ENCODE measurements around the gene RBBP6. TPM values are rescaled to one million over a fixed set of nuclear protein-coding genes. Genes with fewer than 3 reads are reported as not detected.

RBBP6 gene
- total and polyA plus RNA-seq, 9 of the 15 experiments (the other 6 are each of a cell fraction or from before 2014, with no cell fraction given) = 19.2 to 76.6 (median 42.7) TPM

GRCh38 chr16:24516900-24517669, 22.3 kb upstream of the RBBP6 start:
- H3K4me3 ChIP-seq = no peak overlapping the region
- no peaks in the 10 kb centered on the region for H3K9me3 ChIP-seq (replicated peaks; ENCODE audit: control insufficient read depth, insufficient read depth, low read depth, low read length)
- no TSS peak for BruUV-seq (replicated peaks)
- no peak overlapping the region for H3K27ac ChIP-seq (ENCODE audit: extremely low read depth, low read depth, low read length)
- H2AFZ ChIP-seq (ENCODE audit: low read depth, low read length) = no peak overlapping the region
- no peaks in the 10 kb centered on the region for H3K36me3 ChIP-seq (ENCODE audit: control insufficient read depth, insufficient read depth, low read length)
- no peaks in the 10 kb centered on the region for H3K4me1 ChIP-seq (replicated peaks in 1 of 2; ENCODE audit: control insufficient read depth in 2 of 2, insufficient read depth in 2 of 2, low read length in 2 of 2)
- in situ Hi-C loops (cut with MboI) (no loop called here), intact Hi-C loops (cut with micrococcal nuclease) (loop anchor here (1.0 to 2.0 kb wide), 3 partner anchors 172 to 708 kb away; no protein-coding TSS in a partner anchor)
- POLR2A ChIA-PET = interaction anchor here (0.7 to 1.5 kb wide), 5 partner anchors 10 to 40 kb away, joined by 3 to 5 read pairs (median 3); no protein-coding TSS in a partner anchor
- ATAC-seq (peak; percentile 95), DNase-seq (ENCODE audit: extremely low read depth in 1 of 4, low spot score in 3 of 4) (peak; percentile 68 to 89 (median 76)), FAIRE-seq (peak; percentile 96)
- peaks cover 0 to 32% of the 10 kb centered on the region in 2 experiments; a peak in 2 of 5 replicates for H3K27me3 ChIP-seq (ENCODE audit: control insufficient read depth in 2 of 2, insufficient read depth in 2 of 2, low read length in 2 of 2)
- no peaks in the 10 kb centered on the region for H3K9me1 ChIP-seq (ENCODE audit: control insufficient read depth, insufficient read depth, low read length)
- H3K79me2 ChIP-seq (ENCODE audit: control insufficient read depth, insufficient read depth, low read length) = no peaks in the 10 kb centered on the region
- no peaks in the 10 kb centered on the region for H4K20me1 ChIP-seq (replicated peaks; ENCODE audit: control insufficient read depth, insufficient read depth, low read length)
- no peak overlapping the region for H3K9ac ChIP-seq (ENCODE audit: insufficient read depth in 1 of 2, low read depth in 2 of 2, low read length in 2 of 2)
- WGBS (ENCODE audit: insufficient coverage, low coverage, missing lambda C conversion rate) = 20% methylated on average over 20 of the region's 20 CpGs
- CTCF ChIA-PET (ENCODE audit: low intra/inter-chr PET ratio) = interaction anchor here (0.6 to 1.2 kb wide), 3 partner anchors 172 to 1106 kb away, joined by 3 to 7 read pairs (median 5); no protein-coding TSS in a partner anchor
- peak overlapping the region; percentile 35; the same call in 1 of the 2 replicates for H3K4me2 ChIP-seq (ENCODE audit: insufficient read depth, low read length)
- TF ChIP-seq NCOA4 (IDR thresholded peaks at IDR 0.05; ENCODE audit: partially characterized antibody) (no peak), SMARCA4 (IDR thresholded peaks at IDR 0.05) (peak; percentile 18; the same call in 1 of the 2 replicates), EGR1 (conservative IDR thresholded peaks at IDR 0.05) (no peak), MTA3 (IDR thresholded peaks at IDR 0.05; ENCODE audit: borderline replicate concordance) (0 out of 2 replicates have a peak, but pooled peaks have one; percentile 24), HIVEP1 (CRISPR knock-in tag; IDR thresholded peaks at IDR 0.05) (no peak), CAMTA2 (CRISPR knock-in tag; conservative IDR thresholded peaks at IDR 0.05) (no peak), JUND (IDR thresholded peaks at IDR 0.05; ENCODE audit: borderline replicate concordance, low read depth, low read length) (0 out of 2 replicates have a peak, but pooled peaks have one; percentile 33), JUND (tag; IDR thresholded peaks at IDR 0.05; ENCODE audit: borderline replicate concordance, low read depth, low read length) (no peak), POLR3G (IDR thresholded peaks at IDR 0.05; ENCODE audit: extremely low read depth, insufficient read length, insufficient replicate concordance) (no peak), SFPQ (IDR thresholded peaks at IDR 0.05; ENCODE audit: low read depth, low read length) (no peak), ADNP (tag; IDR thresholded peaks at IDR 0.05) (peak; percentile 58; the same call in 1 of the 2 replicates), MIER1 (IDR thresholded peaks at IDR 0.05; ENCODE audit: low read depth) (no peak), ZNF217 (CRISPR knock-in tag; IDR thresholded peaks at IDR 0.05) (no peak), MAFG (tag; conservative IDR thresholded peaks at IDR 0.05) (no peak), SREBF2 (CRISPR knock-in tag; IDR thresholded peaks at IDR 0.05) (no peak), HDAC8 (tag; IDR thresholded peaks at IDR 0.05) (no peak), BMI1 (IDR thresholded peaks at IDR 0.05; ENCODE audit: low read length) (0 out of 2 replicates have a peak, but pooled peaks have one; percentile 21)
- TF ChIP-seq, protein P1, sequence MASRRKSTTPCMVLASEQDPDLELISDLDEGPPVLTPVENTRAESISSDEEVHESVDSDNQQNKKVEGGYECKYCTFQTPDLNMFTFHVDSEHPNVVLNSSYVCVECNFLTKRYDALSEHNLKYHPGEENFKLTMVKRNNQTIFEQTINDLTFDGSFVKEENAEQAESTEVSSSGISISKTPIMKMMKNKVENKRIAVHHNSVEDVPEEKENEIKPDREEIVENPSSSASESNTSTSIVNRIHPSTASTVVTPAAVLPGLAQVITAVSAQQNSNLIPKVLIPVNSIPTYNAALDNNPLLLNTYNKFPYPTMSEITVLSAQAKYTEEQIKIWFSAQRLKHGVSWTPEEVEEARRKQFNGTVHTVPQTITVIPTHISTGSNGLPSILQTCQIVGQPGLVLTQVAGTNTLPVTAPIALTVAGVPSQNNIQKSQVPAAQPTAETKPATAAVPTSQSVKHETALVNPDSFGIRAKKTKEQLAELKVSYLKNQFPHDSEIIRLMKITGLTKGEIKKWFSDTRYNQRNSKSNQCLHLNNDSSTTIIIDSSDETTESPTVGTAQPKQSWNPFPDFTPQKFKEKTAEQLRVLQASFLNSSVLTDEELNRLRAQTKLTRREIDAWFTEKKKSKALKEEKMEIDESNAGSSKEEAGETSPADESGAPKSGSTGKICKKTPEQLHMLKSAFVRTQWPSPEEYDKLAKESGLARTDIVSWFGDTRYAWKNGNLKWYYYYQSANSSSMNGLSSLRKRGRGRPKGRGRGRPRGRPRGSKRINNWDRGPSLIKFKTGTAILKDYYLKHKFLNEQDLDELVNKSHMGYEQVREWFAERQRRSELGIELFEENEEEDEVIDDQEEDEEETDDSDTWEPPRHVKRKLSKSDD (conservative IDR thresholded peaks at IDR 0.05; ENCODE audit: low read length) = no peak
